K562 (cell line): ENCODE measurements around the gene CDKN3.

ENCODE experiments used
- EZH2 ChIP-seq: IDR thresholded peaks from 2 replicates; pipeline ENCODE4 v1.6.1; 2012; ENCODE audit warnings: low read depth, mild to moderate bottlenecking, inconsistent platforms, low read length, borderline replicate concordance
- MAFF ChIP-seq: IDR thresholded peaks from 2 replicates; pipeline ENCODE4 v1.6.1; 2012; ENCODE audit warnings: low read length, improper control_type of control experiment
- SNRNP70 ChIP-seq: fragments of 200-400 bp; formaldehyde crosslinking; optimal IDR thresholded peaks from 2 replicates; pipeline ENCODE3; 2017; ENCODE audit warnings: low read depth, low read length
- SUPT5H ChIP-seq: fragments of 450-650 bp; IDR thresholded peaks from 2 replicates; pipeline ENCODE4 v1.6.1; 2016
- ZNF644 ChIP-seq: fragments of 200-800 bp; sonication (Bioruptor generic); IDR thresholded peaks from 2 replicates; pipeline ENCODE4 v1.6.1; 2016; ENCODE audit warnings: low read depth, missing genetic modification characterization, missing compliant biosample characterization

- TF ChIP-seq EZH2 (no peak), ZNF644 (tag) (no peak), SNRNP70 (no peak), SUPT5H (no peak), MAFF (no peak)
Observed at GRCh38 chr14:54362759-54363437, 33.9 kb upstream of the CDKN3 start.
